Fibroblast of mammary gland (primary cell): Measurements from ENCODE around the gene AFTPH.

ENCODE experiments used
- DNase-seq: peaks from one replicate; pipeline ENCODE4 v3.0.0-alpha.2; 2010; ENCODE audit warnings: low read depth
- H3K4me3 ChIP-seq: 2 replicates; pipeline ENCODE4 v1.5.1; 2011; ENCODE audit warnings: low read depth, mild to moderate bottlenecking, low read length, moderate library complexity; ENCODE audit not compliant: control insufficient read depth
- TF ChIP-seq, protein P1 (sequence below): conservative IDR thresholded peaks from 2 replicates; pipeline ENCODE4 v1.5.1; 2011; ENCODE audit warnings: low read depth, low read length, inconsistent platforms; ENCODE audit not compliant: control insufficient read depth, insufficient read depth

Gene AFTPH

GRCh38 chr2:64488050-64488974 is 35.8 kb upstream of the AFTPH start:
- no peak overlapping the region for H3K4me3 ChIP-seq
- peak; percentile 55 for DNase-seq
- TF ChIP-seq, protein P1, sequence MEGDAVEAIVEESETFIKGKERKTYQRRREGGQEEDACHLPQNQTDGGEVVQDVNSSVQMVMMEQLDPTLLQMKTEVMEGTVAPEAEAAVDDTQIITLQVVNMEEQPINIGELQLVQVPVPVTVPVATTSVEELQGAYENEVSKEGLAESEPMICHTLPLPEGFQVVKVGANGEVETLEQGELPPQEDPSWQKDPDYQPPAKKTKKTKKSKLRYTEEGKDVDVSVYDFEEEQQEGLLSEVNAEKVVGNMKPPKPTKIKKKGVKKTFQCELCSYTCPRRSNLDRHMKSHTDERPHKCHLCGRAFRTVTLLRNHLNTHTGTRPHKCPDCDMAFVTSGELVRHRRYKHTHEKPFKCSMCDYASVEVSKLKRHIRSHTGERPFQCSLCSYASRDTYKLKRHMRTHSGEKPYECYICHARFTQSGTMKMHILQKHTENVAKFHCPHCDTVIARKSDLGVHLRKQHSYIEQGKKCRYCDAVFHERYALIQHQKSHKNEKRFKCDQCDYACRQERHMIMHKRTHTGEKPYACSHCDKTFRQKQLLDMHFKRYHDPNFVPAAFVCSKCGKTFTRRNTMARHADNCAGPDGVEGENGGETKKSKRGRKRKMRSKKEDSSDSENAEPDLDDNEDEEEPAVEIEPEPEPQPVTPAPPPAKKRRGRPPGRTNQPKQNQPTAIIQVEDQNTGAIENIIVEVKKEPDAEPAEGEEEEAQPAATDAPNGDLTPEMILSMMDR: peak; percentile 88

- no peak for DNase-seq
- TF ChIP-seq, protein P1: no peak
- H3K4me3 ChIP-seq: no peak overlapping the region
These were observed 34.9 kb upstream of the AFTPH start for GRCh38 chr2:64489081-64489751.

GRCh38 chr2:64491426-64491825 is 32.7 kb upstream of the AFTPH start:
- no peak overlapping the region for H3K4me3 ChIP-seq
- TF ChIP-seq, protein P1: no peak
- DNase-seq: peak; percentile 48

DNA sequence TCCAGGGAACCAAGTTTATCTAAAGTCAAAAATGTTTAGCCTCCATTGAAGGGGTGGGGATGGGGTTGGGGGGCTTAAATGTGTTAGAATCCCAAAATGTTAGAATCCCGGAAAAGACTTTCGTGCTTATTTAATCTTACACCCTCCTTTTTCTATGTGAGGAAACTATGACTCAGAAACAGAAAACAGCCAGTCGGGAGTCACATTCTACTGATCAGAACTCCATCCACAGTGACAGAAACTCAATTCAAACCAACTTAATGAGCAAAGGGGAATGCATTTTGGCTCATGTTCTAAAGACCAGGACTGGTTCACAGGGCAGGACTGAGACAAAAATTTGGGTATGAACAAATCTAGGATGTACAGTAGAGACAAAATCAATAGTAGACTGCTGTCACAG is 31.9 kb upstream of the AFTPH start:
- DNase-seq: no peak
- TF ChIP-seq, protein P1: no peak
- no peak overlapping the region for H3K4me3 ChIP-seq

- DNase-seq: no peak
- TF ChIP-seq, protein P1: no peak
- H3K4me3 ChIP-seq: no peak overlapping the region
These were observed 31.3 kb upstream of the AFTPH start for GRCh38 chr2:64492821-64493220.

GRCh38 chr2:64493788-64494187 is 30.3 kb upstream of the AFTPH start:
- TF ChIP-seq, protein P1: no peak
- H3K4me3 ChIP-seq: no peak overlapping the region
- DNase-seq: no peak
